Liver (tissue), 9 donors: ENCODE data around the gene GPX4. TPM values are rescaled to one million over a fixed set of nuclear protein-coding genes. Genes with fewer than 3 reads are reported as not detected.

Experiments used
- DNase-seq: peaks from one replicate; pipeline ENCODE4 v3.0.0-alpha.2; 2017; ENCODE audit warnings: low spot score
- H3K27ac ChIP-seq, 2 donors: one replicate each; pipeline ENCODE4 v1.7.0; 2013; ENCODE audit warnings: inconsistent platforms in 2 of 2, low read length in 2 of 2, control low read depth in 1 of 2, low read depth in 1 of 2, mild to moderate bottlenecking in 1 of 2
- H3K27me3 ChIP-seq, 4 donors: one replicate each; pipeline versions ENCODE4 v1.6.1 to v1.7.0; 2013; ENCODE audit warnings: low read length in 3 of 4, inconsistent platforms in 1 of 4, mild to moderate bottlenecking in 1 of 4, moderate library complexity in 1 of 4; ENCODE audit not compliant: control insufficient read depth in 4 of 4, insufficient read depth in 4 of 4
- H3K36me3 ChIP-seq, 4 donors: one replicate each; pipeline versions ENCODE4 v1.6.1 to v1.7.0; 2013; ENCODE audit warnings: low read length in 3 of 4, mild to moderate bottlenecking in 3 of 4, low read depth in 1 of 4, moderate library complexity in 1 of 4; ENCODE audit not compliant: control insufficient read depth in 4 of 4, insufficient read depth in 3 of 4
- H3K4me1 ChIP-seq, 4 donors: one replicate each; pipeline versions ENCODE4 v1.6.1 to v1.7.0; 2013; ENCODE audit warnings: low read length in 3 of 4, mild to moderate bottlenecking in 3 of 4, moderate library complexity in 1 of 4; ENCODE audit not compliant: control insufficient read depth in 4 of 4, insufficient read depth in 4 of 4
- H3K4me3 ChIP-seq, 3 donors: one replicate each; pipeline versions ENCODE4 v1.6.1 to v1.7.0; 2013; ENCODE audit warnings: low read length in 3 of 3, control low read depth in 1 of 3, low read depth in 1 of 3, mild to moderate bottlenecking in 1 of 3
- H3K9ac ChIP-seq, 2 donors: one replicate each; pipeline ENCODE4 v1.7.0; 2013; ENCODE audit warnings: low read length in 2 of 2, mild to moderate bottlenecking in 2 of 2, moderate library complexity in 2 of 2, control low read depth in 1 of 2, low read depth in 1 of 2
- H3K9me3 ChIP-seq, 4 donors: one replicate each; pipeline versions ENCODE4 v1.6.1 to v1.7.0; 2013; ENCODE audit warnings: low read length in 3 of 4; ENCODE audit not compliant: control insufficient read depth in 4 of 4
- ATF3 ChIP-seq: IDR thresholded peaks from 2 replicates; pipeline ENCODE4 v1.6.1; 2016; ENCODE audit warnings: antibody characterized with exemption
- CTCF ChIP-seq: fragments of 150-350 bp; IDR thresholded peaks from 2 replicates; pipeline ENCODE4 v1.5.1; 2017; ENCODE audit warnings: improper control_type of control experiment, low read depth, low read length; ENCODE audit not compliant: missing input control
- FOXA1 ChIP-seq: IDR thresholded peaks from 2 replicates; pipeline ENCODE4 v1.6.1; 2016; ENCODE audit warnings: antibody characterized with exemption
- FOXA2 ChIP-seq: IDR thresholded peaks from 2 replicates; pipeline ENCODE4 v1.6.1; 2016; ENCODE audit warnings: antibody characterized with exemption
- GABPA ChIP-seq, 2 donors: IDR thresholded peaks in 1 of 2; conservative IDR thresholded peaks in 1 of 2; 2 replicates each; pipeline ENCODE4 v1.6.1; 2016; ENCODE audit warnings: antibody characterized with exemption in 2 of 2, mild to moderate bottlenecking in 1 of 2, moderate library complexity in 1 of 2
- HNF4G ChIP-seq: IDR thresholded peaks from 2 replicates; pipeline ENCODE4 v1.6.1; 2016; ENCODE audit warnings: antibody characterized with exemption
- JUND ChIP-seq, 2 donors: IDR thresholded peaks; 2 replicates each; pipeline ENCODE4 v1.6.1; 2016; ENCODE audit warnings: antibody characterized with exemption in 2 of 2
- MAX ChIP-seq: IDR thresholded peaks from 2 replicates; pipeline ENCODE4 v1.6.1; 2016; ENCODE audit warnings: antibody characterized with exemption
- NR2F2 ChIP-seq: IDR thresholded peaks from 2 replicates; pipeline ENCODE4 v1.6.1; 2016; ENCODE audit warnings: antibody characterized with exemption
- REST ChIP-seq: IDR thresholded peaks from 2 replicates; pipeline ENCODE4 v1.6.1; 2016; ENCODE audit warnings: antibody characterized with exemption, mild to moderate bottlenecking
- SP1 ChIP-seq: IDR thresholded peaks from 2 replicates; pipeline ENCODE4 v1.6.1; 2018; ENCODE audit warnings: antibody characterized with exemption, mild to moderate bottlenecking
- TAF1 ChIP-seq: conservative IDR thresholded peaks from 2 replicates; pipeline ENCODE4 v1.6.1; 2016; ENCODE audit warnings: antibody characterized with exemption, mild to moderate bottlenecking
- YY1 ChIP-seq: IDR thresholded peaks from 2 replicates; pipeline ENCODE4 v1.6.1; 2016; ENCODE audit warnings: antibody characterized with exemption, mild to moderate bottlenecking
- ZBTB33 ChIP-seq: IDR thresholded peaks from 2 replicates; pipeline ENCODE4 v1.6.1; 2016; ENCODE audit warnings: antibody characterized with exemption
- WGBS: extraction: QIAGEN DNeasy Blood & Tissue Kit; methylation state at CpG from one replicate; pipeline ENCODE4 v1.1.7; 2013; 5-methylcytosine and 5-hydroxymethylcytosine counted together
- polyA plus RNA-seq, 2 donors: library from polyadenylated mRNA; stranded (reverse) in 1 of 2; unstranded in 1 of 2; fragments of 200-250 nt in 1 of 2; fragments of >200 nt in 1 of 2; fragmentation: Nextera tagmentation in 1 of 2; extraction: Ambion mirVana in 1 of 2; gene quantifications; one replicate each; pipeline versions ENCODE4 v1.2.1 to v1.2.3, GENCODE V29; 2013 to 2015
- total RNA-seq, 2 donors: library from RNA; depleted of rRNA; stranded (reverse); fragments of >200 nt; gene quantifications; one replicate each; pipeline ENCODE4 v1.2.3, GENCODE V29; 2014
- donor health status: healthy.
- donor health status: healthy.
- donor health status: healthy.
- donor health status: healthy.
- donor health status: healthy.

The GPX4 gene
- total and polyA plus RNA-seq, 4 donors, result 122 to 558 (median 298) TPM

GRCh38 chr19:1089891-1090290, 13.9 kb upstream of the GPX4 start (continued):
- TF ChIP-seq REST (no peak), MAX (no peak)

- H3K27me3 ChIP-seq, result no peaks in the 10 kb centered on the region
- H3K4me1 ChIP-seq, result peaks cover 3 to 38% (median 22%) of the 10 kb centered on the region in 4 donors
- WGBS, result 95% methylated on average over 38 of the region's 38 CpGs
- DNase-seq, result no peak
- no peak for TF ChIP-seq HNF4G
- TF ChIP-seq CTCF, result no peak
- no peak for TF ChIP-seq SP1
- TF ChIP-seq ATF3, result no peak
- TF ChIP-seq JUND (IDR thresholded peaks at IDR 0.05), result no peak
- TF ChIP-seq YY1, result no peak
- no peak for TF ChIP-seq REST
- TF ChIP-seq FOXA1, result no peak
- no peak for TF ChIP-seq FOXA2
- TF ChIP-seq TAF1, result no peak
- TF ChIP-seq ZBTB33, result no peak
- no peak for TF ChIP-seq NR2F2
- TF ChIP-seq GABPA (IDR thresholded peaks at IDR 0.05 in 1 of 2, conservative IDR thresholded peaks at IDR 0.05 in 1 of 2), result no peak
- no peak overlapping the region for H3K4me3 ChIP-seq
- H3K27ac ChIP-seq, result no peak overlapping the region
- H3K9ac ChIP-seq, result no peak overlapping the region
- no peaks in the 10 kb centered on the region for H3K9me3 ChIP-seq
- H3K36me3 ChIP-seq, result peaks cover 9 to 27% (median 23%) of the 10 kb centered on the region in 4 donors
Measured at GRCh38 chr19:1090731-1091543, 12.9 kb upstream of the GPX4 start.
